GM12878 (cell line): Measurements from ENCODE around the gene PLA2G3. TPM values are rescaled to one million over a fixed set of nuclear protein-coding genes. Genes with fewer than 3 reads are reported as not detected.

Experiments used
- E2F8 ChIP-seq: fragments of 450-650 bp; IDR thresholded peaks from 2 replicates; pipeline ENCODE4 v1.6.1; 2018; ENCODE audit warnings: mild to moderate bottlenecking, low read depth, moderate library complexity; ENCODE audit not compliant: partially characterized antibody
- MLLT1 ChIP-seq: fragments of 450-650 bp; IDR thresholded peaks from 2 replicates; pipeline ENCODE4 v1.6.1; 2016; ENCODE audit warnings: mild to moderate bottlenecking
- POLR2A ChIP-seq: IDR thresholded peaks from 2 replicates; pipeline ENCODE4 v1.6.1; 2011; ENCODE audit warnings: low read depth, mild to moderate bottlenecking, low read length
- POLR2AphosphoS2 ChIP-seq: IDR thresholded peaks from 2 replicates; pipeline ENCODE4 v1.6.1; 2011; ENCODE audit warnings: low read depth, mild to moderate bottlenecking, low read length, improper control_type of control experiment, moderate library complexity
- REST ChIP-seq: IDR thresholded peaks from 2 replicates; pipeline ENCODE4 v1.6.1; 2012; ENCODE audit warnings: mild to moderate bottlenecking, low read depth, low read length
- SPI1 ChIP-seq: IDR thresholded peaks from 2 replicates; pipeline ENCODE4 v1.6.1; 2011; ENCODE audit warnings: low read depth, mild to moderate bottlenecking, low read length, moderate library complexity, borderline replicate concordance; ENCODE audit not compliant: insufficient read depth
- ZBTB33 ChIP-seq: fragments of 450-650 bp; IDR thresholded peaks from 2 replicates; pipeline ENCODE4 v1.6.1; 2017; ENCODE audit warnings: mild to moderate bottlenecking
- ZNF384 ChIP-seq: IDR thresholded peaks from 2 replicates; pipeline ENCODE4 v1.6.1; 2012; ENCODE audit warnings: low read depth, mild to moderate bottlenecking, low read length, improper control_type of control experiment, borderline replicate concordance
- polyA plus RNA-seq, 11 experiments: library from polyadenylated mRNA; depleted of rRNA in 4 of 11; unstranded in 6 of 11; stranded (reverse) in 5 of 11; fragments of >200 nt; fragmentation: Nextera tagmentation in 4 of 11; fragmentation: Illumina TruSeq in 1 of 11; extraction: Ambion mirVana in 4 of 11; extraction: Trizol in 1 of 11; gene quantifications; 1 replicate in 1 of 11; 2 replicates in 10 of 11; pipeline versions ENCODE4 v1.2.1 to v1.2.3, GENCODE V29; 2011 to 2016; ENCODE audit warnings: inconsistent platforms in 2 of 11, missing spikeins in 2 of 11, low read depth in 1 of 11
- total RNA-seq, 4 experiments: library from RNA; depleted of rRNA in 3 of 4; stranded (reverse); fragments of >200 nt in 3 of 4; fragmentation: Illumina TruSeq in 1 of 4; extraction: Trizol in 1 of 4; gene quantifications; 2 replicates each; pipeline versions ENCODE4 v1.2.1 to v1.2.3, GENCODE V29; 2013 to 2021

Gene PLA2G3
- total and polyA plus RNA-seq, 10 of the 15 experiments (the other 5 are each of a cell fraction or from before 2014, with no cell fraction given), result 0.04 TPM; not detected in 9

- TF ChIP-seq E2F8 (no peak), ZBTB33 (no peak), REST (no peak), POLR2A (no peak), ZNF384 (no peak), MLLT1 (no peak), POLR2AphosphoS2 (no peak), SPI1 (no peak)
Observed at GRCh38 chr22:31139866-31140716, at the start of gene PLA2G3 (continued).
